ENCODE results near the gene GTF2IRD1. TPM values are rescaled to one million over a fixed set of nuclear protein-coding genes. Genes with fewer than 3 reads are reported as not detected.

GTF2IRD1 gene
- total and polyA plus RNA-seq, 9 of the 15 experiments (the other 6 are each of a cell fraction or from before 2014, with no cell fraction given), result 9.1 to 30.2 (median 14.0) TPM

GRCh38 chr7:74417419-74417971 lies 36.2 kb upstream of the GTF2IRD1 start (continued):
- no peak for TF ChIP-seq CCNT2 (IDR thresholded peaks at IDR 0.05; ENCODE audit: borderline replicate concordance, extremely low read depth, insufficient read length, low read depth, low read length)
- TF ChIP-seq CHCHD3 (CRISPR knock-in tag; IDR thresholded peaks at IDR 0.05), result no peak

- H3K9me1 ChIP-seq (ENCODE audit: control insufficient read depth, insufficient read depth, low read length), result no peaks in the 10 kb centered on the region
- no peak overlapping the region for H3K27ac ChIP-seq (ENCODE audit: extremely low read depth, low read depth, low read length)
- no TSS peak for BruUV-seq (replicated peaks)
- no peaks in the 10 kb centered on the region for H3K79me2 ChIP-seq (ENCODE audit: control insufficient read depth, insufficient read depth, low read length)
- ChIA-PET POLR2A (no interaction called here), CTCF (ENCODE audit: low intra/inter-chr PET ratio) (interaction anchor here (1.2 to 2.6 kb wide), 3 partner anchors 149 to 628 kb away, joined by 5 to 11 read pairs (median 8); no protein-coding TSS in a partner anchor)
- peaks cover 0 to 2% of the 10 kb centered on the region in 2 experiments; a peak in 2 of 5 replicates for H3K27me3 ChIP-seq (ENCODE audit: control insufficient read depth in 2 of 2, insufficient read depth in 2 of 2, low read length in 2 of 2)
- in situ Hi-C loops (cut with MboI), result loop anchor here (25.0 kb wide), 1 partner anchor 619 kb away; no protein-coding TSS in a partner anchor
- H3K4me1 ChIP-seq (replicated peaks in 1 of 2; ENCODE audit: control insufficient read depth in 2 of 2, insufficient read depth in 2 of 2, low read length in 2 of 2), result peaks cover 0 to 8% of the 10 kb centered on the region in 2 experiments; a peak in 1 of 5 replicates
- H3K36me3 ChIP-seq (ENCODE audit: control insufficient read depth, insufficient read depth, low read length), result no peaks in the 10 kb centered on the region
- no peak for ATAC-seq
- no peaks in the 10 kb centered on the region; the same call in 1 of the 2 replicates for H3K9me3 ChIP-seq (replicated peaks; ENCODE audit: control insufficient read depth, insufficient read depth, low read depth, low read length)
- no peak for DNase-seq (ENCODE audit: extremely low read depth in 1 of 4, low spot score in 3 of 4)
- H2AFZ ChIP-seq (ENCODE audit: low read depth, low read length), result no peak overlapping the region
- FAIRE-seq, result no peak
- H4K20me1 ChIP-seq (replicated peaks; ENCODE audit: control insufficient read depth, insufficient read depth, low read length), result no peaks in the 10 kb centered on the region
- no peak overlapping the region for H3K4me3 ChIP-seq
- H3K9ac ChIP-seq (ENCODE audit: insufficient read depth in 1 of 2, low read depth in 2 of 2, low read length in 2 of 2), result no peak overlapping the region
- intact Hi-C loops (cut with micrococcal nuclease), result no loop called here
- H3K4me2 ChIP-seq (ENCODE audit: insufficient read depth, low read length), result no peak overlapping the region
- WGBS (ENCODE audit: insufficient coverage, low coverage, missing lambda C conversion rate), result 31% methylated on average over 8 of the region's 8 CpGs
- no peak for TF ChIP-seq POLR3G (IDR thresholded peaks at IDR 0.05; ENCODE audit: extremely low read depth, insufficient read length, insufficient replicate concordance)
- no peak for TF ChIP-seq KDM4B (IDR thresholded peaks at IDR 0.05; ENCODE audit: borderline replicate concordance in 2 of 2, low read depth in 1 of 2)
- TF ChIP-seq ETV6 (IDR thresholded peaks at IDR 0.05; ENCODE audit: borderline replicate concordance in 1 of 2, low read depth in 2 of 2, low read length in 1 of 2), result no peak
- no peak for TF ChIP-seq ETV6 (CRISPR knock-in tag; IDR thresholded peaks at IDR 0.05; ENCODE audit: borderline replicate concordance)
- TF ChIP-seq YY1 (IDR thresholded peaks at IDR 0.05; ENCODE audit: borderline replicate concordance in 1 of 3, control insufficient read depth in 1 of 3, extremely low read depth in 1 of 3, insufficient read depth in 3 of 3, insufficient read length in 1 of 3, insufficient replicate concordance in 2 of 3, low read depth in 1 of 3, low read length in 2 of 3), result no peak
- TF ChIP-seq HMGXB4 (CRISPR knock-in tag; IDR thresholded peaks at IDR 0.05), result no peak
- no peak for TF ChIP-seq UBTF (IDR thresholded peaks at IDR 0.05; ENCODE audit: borderline replicate concordance in 1 of 2, low read depth in 2 of 2, low read length in 2 of 2)
- TF ChIP-seq ZNF41 (CRISPR knock-in tag; conservative IDR thresholded peaks at IDR 0.05), result no peak
- TF ChIP-seq ZNF143 (CRISPR knock-in tag; IDR thresholded peaks at IDR 0.05), result no peak
- TF ChIP-seq ZNF253 (CRISPR knock-in tag; conservative IDR thresholded peaks at IDR 0.05), result no peak
- no peak for TF ChIP-seq BDP1 (IDR thresholded peaks at IDR 0.05; ENCODE audit: insufficient read depth, insufficient read length)
- no peak for TF ChIP-seq GTF2F1 (IDR thresholded peaks at IDR 0.05; ENCODE audit: low read depth, low read length)
- no peak for TF ChIP-seq FOXJ3 (CRISPR knock-in tag; IDR thresholded peaks at IDR 0.05)
These were observed 35.6 kb upstream of the GTF2IRD1 start for GRCh38 chr7:74418076-74418475.
